Endothelial cell (in vitro differentiated cells): ENCODE measurements around the gene TMEM174. TPM values are rescaled to one million over a fixed set of nuclear protein-coding genes. Genes with fewer than 3 reads are reported as not detected.

Source experiments
- DNase-seq: peaks from one replicate; pipeline ENCODE4 v3.0.0; 2021; ENCODE audit warnings: low spot score
- H3K27ac Mint-ChIP-seq: one replicate; pipeline ENCODE4 v1.8.0; 2021; ENCODE audit warnings: mixed read lengths, inconsistent platforms; ENCODE audit not compliant: unreplicated experiment
- H3K27me3 Mint-ChIP-seq: one replicate; pipeline ENCODE4 v1.8.0; 2021; ENCODE audit warnings: mild to moderate bottlenecking, moderate library complexity, mixed read lengths, inconsistent platforms; ENCODE audit not compliant: unreplicated experiment
- H3K36me3 Mint-ChIP-seq: one replicate; pipeline ENCODE4 v1.8.0; 2021; ENCODE audit warnings: mild to moderate bottlenecking, low read depth, mixed read lengths, inconsistent platforms; ENCODE audit not compliant: unreplicated experiment
- H3K4me1 Mint-ChIP-seq: one replicate; pipeline ENCODE4 v1.8.0; 2021; ENCODE audit warnings: mild to moderate bottlenecking, mixed read lengths, inconsistent platforms; ENCODE audit not compliant: unreplicated experiment
- H3K4me3 Mint-ChIP-seq: one replicate; pipeline ENCODE4 v1.8.0; 2021; ENCODE audit warnings: mild to moderate bottlenecking, mixed read lengths, inconsistent platforms; ENCODE audit not compliant: unreplicated experiment
- H3K9me3 Mint-ChIP-seq: one replicate; pipeline ENCODE4 v1.8.0; 2021; ENCODE audit warnings: mixed read lengths, inconsistent platforms; ENCODE audit not compliant: unreplicated experiment
- CTCF ChIP-seq: fragments of 200-600 bp; sonication (generic); IDR thresholded peaks from one replicate; pipeline ENCODE4 v1.5.0; 2021; ENCODE audit warnings: antibody characterized with exemption; ENCODE audit not compliant: unreplicated experiment
- total RNA-seq: library from RNA; stranded (reverse); fragmentation: NEBNext Ultra II Directional; extraction: Animal tissue kit (Norgen Biotek cat#: 25700); gene quantifications from one replicate; pipeline ENCODE4 v1.2.1, GENCODE V29; 2021; ENCODE audit not compliant: unreplicated experiment

TMEM174 gene
- total RNA-seq, 1 donor from 2014 or later = not detected

- no peak for DNase-seq
- Mint-ChIP-seq H3K27me3 (no peaks in the 10 kb centered on the region), H3K27ac (no peak overlapping the region), H3K36me3 (no peaks in the 10 kb centered on the region), H3K9me3 (no peaks in the 10 kb centered on the region), H3K4me1 (no peaks in the 10 kb centered on the region), H3K4me3 (no peak overlapping the region)
- no peak for TF ChIP-seq CTCF
Observed at GRCh38 chr5:73153513-73153912, 19.5 kb upstream of the TMEM174 start.

GRCh38 chr5:73154208-73155006 is 18.6 kb upstream of the TMEM174 start:
- DNase-seq = no peak
- Mint-ChIP-seq H3K27ac (no peak overlapping the region), H3K9me3 (no peaks in the 10 kb centered on the region), H3K4me1 (no peaks in the 10 kb centered on the region), H3K27me3 (no peaks in the 10 kb centered on the region), H3K4me3 (no peak overlapping the region), H3K36me3 (no peaks in the 10 kb centered on the region)
- TF ChIP-seq CTCF = no peak

- no peak overlapping the region for H3K27ac Mint-ChIP-seq
- H3K36me3 Mint-ChIP-seq = no peaks in the 10 kb centered on the region
- H3K9me3 Mint-ChIP-seq = no peaks in the 10 kb centered on the region
- no peak overlapping the region for H3K4me3 Mint-ChIP-seq
- no peak for DNase-seq
- no peaks in the 10 kb centered on the region for H3K27me3 Mint-ChIP-seq
- TF ChIP-seq CTCF = no peak
- no peaks in the 10 kb centered on the region for H3K4me1 Mint-ChIP-seq
Observed at GRCh38 chr5:73155271-73156222, 17.4 kb upstream of the TMEM174 start.

GRCh38 chr5:73157414-73158303 is 15.3 kb upstream of the TMEM174 start:
- H3K9me3 Mint-ChIP-seq = no peaks in the 10 kb centered on the region
- H3K4me1 Mint-ChIP-seq = no peaks in the 10 kb centered on the region
- H3K4me3 Mint-ChIP-seq = no peak overlapping the region
- DNase-seq = no peak
- no peaks in the 10 kb centered on the region for H3K36me3 Mint-ChIP-seq
- TF ChIP-seq CTCF = no peak
- H3K27me3 Mint-ChIP-seq = no peaks in the 10 kb centered on the region
- H3K27ac Mint-ChIP-seq = no peak overlapping the region
